Effector memory CD8-positive, alpha-beta T cell (primary cell): Measurements from ENCODE around the gene GSAP.
"Not testable (repeated sequence)": the region's sequence is repeated elsewhere in the genome, so short reads cannot be mapped to it uniquely, and the experiment has no call there.

ENCODE experiments used
- ATAC-seq: fragments of 150-1000 bp; cut with Tn5 transposase; replicated peaks from 2 replicates; pipeline ENCODE4 v1.10.0; 2021; ENCODE audit warnings: mild to moderate bottlenecking, moderate library complexity
- DNase-seq, 3 experiments: peaks; one replicate each; pipeline ENCODE4 v3.0.0; 2021
- H3K27ac Mint-ChIP-seq, 2 donors: one replicate each; pipeline ENCODE4 v1.8.0; 2022; ENCODE audit warnings: mild to moderate bottlenecking in 2 of 2, mixed read lengths in 2 of 2, moderate library complexity in 2 of 2
- H3K27me3 Mint-ChIP-seq, 2 donors: one replicate each; pipeline ENCODE4 v1.8.0; 2022; ENCODE audit warnings: mixed read lengths in 2 of 2
- H3K36me3 Mint-ChIP-seq: one replicate; pipeline ENCODE4 v1.8.0; 2022; ENCODE audit warnings: mild to moderate bottlenecking, moderate library complexity, mixed read lengths; ENCODE audit not compliant: insufficient read depth
- H3K4me1 Mint-ChIP-seq, 2 donors: one replicate each; pipeline ENCODE4 v1.8.0; 2022; ENCODE audit warnings: low read depth in 2 of 2, mixed read lengths in 2 of 2
- H3K4me3 Mint-ChIP-seq, 2 donors: one replicate each; pipeline ENCODE4 v1.8.0; 2022; ENCODE audit warnings: mild to moderate bottlenecking in 2 of 2, mixed read lengths in 2 of 2, moderate library complexity in 2 of 2
- H3K9me3 Mint-ChIP-seq, 2 donors: one replicate each; pipeline ENCODE4 v1.8.0; 2022; ENCODE audit warnings: mixed read lengths in 2 of 2
- total RNA-seq, 9 experiments: gene quantifications; one replicate each; lab custom pipeline; 2026; lab: John Stamatoyannopoulos, UW

Gene GSAP, protein sequence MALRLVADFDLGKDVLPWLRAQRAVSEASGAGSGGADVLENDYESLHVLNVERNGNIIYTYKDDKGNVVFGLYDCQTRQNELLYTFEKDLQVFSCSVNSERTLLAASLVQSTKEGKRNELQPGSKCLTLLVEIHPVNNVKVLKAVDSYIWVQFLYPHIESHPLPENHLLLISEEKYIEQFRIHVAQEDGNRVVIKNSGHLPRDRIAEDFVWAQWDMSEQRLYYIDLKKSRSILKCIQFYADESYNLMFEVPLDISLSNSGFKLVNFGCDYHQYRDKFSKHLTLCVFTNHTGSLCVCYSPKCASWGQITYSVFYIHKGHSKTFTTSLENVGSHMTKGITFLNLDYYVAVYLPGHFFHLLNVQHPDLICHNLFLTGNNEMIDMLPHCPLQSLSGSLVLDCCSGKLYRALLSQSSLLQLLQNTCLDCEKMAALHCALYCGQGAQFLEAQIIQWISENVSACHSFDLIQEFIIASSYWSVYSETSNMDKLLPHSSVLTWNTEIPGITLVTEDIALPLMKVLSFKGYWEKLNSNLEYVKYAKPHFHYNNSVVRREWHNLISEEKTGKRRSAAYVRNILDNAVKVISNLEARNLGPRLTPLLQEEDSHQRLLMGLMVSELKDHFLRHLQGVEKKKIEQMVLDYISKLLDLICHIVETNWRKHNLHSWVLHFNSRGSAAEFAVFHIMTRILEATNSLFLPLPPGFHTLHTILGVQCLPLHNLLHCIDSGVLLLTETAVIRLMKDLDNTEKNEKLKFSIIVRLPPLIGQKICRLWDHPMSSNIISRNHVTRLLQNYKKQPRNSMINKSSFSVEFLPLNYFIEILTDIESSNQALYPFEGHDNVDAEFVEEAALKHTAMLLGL
- total RNA-seq, result 0.91 to 52.4 (median 7.8) reads per million in 9 experiments

DNA sequence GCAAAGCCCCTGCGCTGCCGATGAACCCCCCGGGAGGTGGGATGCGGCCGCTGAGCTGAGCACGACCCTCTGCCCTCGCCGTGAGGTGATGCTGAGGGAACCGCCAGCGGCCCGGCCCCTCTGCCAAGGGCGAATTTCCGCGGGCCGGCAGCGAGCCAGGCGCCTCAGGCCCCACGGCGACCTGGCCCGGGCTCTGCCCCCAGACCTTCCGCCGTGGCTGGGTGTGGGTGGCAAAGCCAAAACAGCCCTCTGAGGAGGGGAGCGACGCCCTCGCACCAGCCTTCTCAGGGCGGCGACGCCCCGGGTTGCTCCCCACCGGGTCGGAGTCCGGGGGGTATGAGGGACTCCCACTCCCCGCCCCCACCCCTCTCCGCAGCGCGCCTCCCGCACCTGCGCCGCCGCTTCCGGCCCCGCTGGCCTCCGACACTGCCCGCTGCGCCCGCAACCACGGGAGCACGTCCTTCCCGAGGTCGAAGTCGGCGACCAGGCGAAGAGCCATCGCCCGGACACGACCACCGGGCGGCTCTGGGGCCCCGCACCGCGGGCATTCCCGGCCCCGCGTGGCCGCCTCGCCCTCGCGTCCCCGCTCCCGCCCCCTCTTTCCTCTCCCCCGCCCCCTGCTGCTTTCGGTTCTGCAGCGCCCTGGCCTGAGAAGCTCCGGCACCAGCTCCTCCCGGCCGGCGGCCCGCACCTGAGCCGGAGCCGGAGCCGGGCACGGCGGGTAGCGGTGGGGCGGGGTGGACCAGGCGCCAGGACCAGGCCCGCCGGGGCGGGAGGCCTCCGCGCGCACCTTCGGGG is at the start of gene GSAP:
Gene GSAP (minus strand): TSS at position 527 of the 798 bp plus-strand sequence. CDS start 28 bp downstream, at position 499.
- Mint-ChIP-seq H3K27me3 (no peaks in the 10 kb centered on the region), H3K4me1 (peaks cover 10 to 50% of the 10 kb centered on the region in 2 donors), H3K4me3 (peak within 1 kb of the TSS; percentile 74 to 81), H3K27ac (peak within 1 kb of the TSS; percentile 80 to 90), H3K36me3 (peaks cover 3% of the 10 kb centered on the region), H3K9me3 (no peaks in the 10 kb centered on the region)
- DNase-seq (peak; percentile 26 to 40 (median 37)), ATAC-seq (peak; percentile 70)

DNA sequence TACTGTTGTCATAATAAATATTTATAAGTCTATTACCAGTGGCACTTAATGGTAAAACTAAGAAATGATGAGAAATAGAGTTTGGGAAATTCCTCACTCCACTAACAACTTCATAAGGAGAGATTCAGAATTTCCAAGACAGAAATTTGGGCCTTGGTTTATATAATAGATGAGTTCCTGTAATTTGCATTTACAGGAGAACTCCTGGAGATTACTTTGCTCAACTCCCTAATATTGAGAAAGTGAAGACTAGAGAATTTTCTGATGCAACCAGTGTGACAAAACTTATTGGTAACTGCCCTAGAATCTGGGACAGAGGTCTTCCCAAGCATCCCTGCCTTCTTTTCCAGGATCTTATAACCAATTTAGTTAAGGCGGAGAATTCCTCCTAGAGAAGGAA is 49.1 kb upstream of the GSAP start:
- H3K4me3 Mint-ChIP-seq, result no peak overlapping the region
- H3K36me3 Mint-ChIP-seq, result no peaks in the 10 kb centered on the region
- no peak for ATAC-seq
- no peak overlapping the region for H3K27ac Mint-ChIP-seq
- no peak for DNase-seq
- H3K9me3 Mint-ChIP-seq, result no peaks in the 10 kb centered on the region
- no peaks in the 10 kb centered on the region for H3K4me1 Mint-ChIP-seq
- no peaks in the 10 kb centered on the region for H3K27me3 Mint-ChIP-seq

DNA sequence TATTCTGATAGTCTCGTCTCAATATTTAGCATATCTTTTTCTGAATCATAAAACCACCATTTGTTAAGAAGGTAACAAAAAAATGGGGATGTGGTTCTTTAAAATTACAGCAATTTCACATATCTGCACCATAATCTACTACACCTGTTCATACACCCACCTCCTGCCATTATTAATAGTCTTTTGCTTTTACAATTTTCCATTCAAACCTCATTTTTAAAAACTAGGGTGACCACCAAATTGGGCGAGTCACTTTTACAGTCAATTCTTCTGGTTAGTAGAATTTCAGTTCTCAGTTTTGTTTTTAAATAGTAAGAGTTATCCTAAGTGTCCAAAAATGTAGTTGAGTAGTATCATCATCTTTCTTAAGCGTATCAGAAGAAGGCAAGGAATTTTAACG is 48.4 kb upstream of the GSAP start:
- no peak overlapping the region for H3K27ac Mint-ChIP-seq
- H3K36me3 Mint-ChIP-seq, result no peaks in the 10 kb centered on the region
- H3K27me3 Mint-ChIP-seq, result no peaks in the 10 kb centered on the region
- H3K9me3 Mint-ChIP-seq, result no peaks in the 10 kb centered on the region
- no peaks in the 10 kb centered on the region for H3K4me1 Mint-ChIP-seq
- DNase-seq (no peak), ATAC-seq (no peak)
- H3K4me3 Mint-ChIP-seq, result no peak overlapping the region

DNA sequence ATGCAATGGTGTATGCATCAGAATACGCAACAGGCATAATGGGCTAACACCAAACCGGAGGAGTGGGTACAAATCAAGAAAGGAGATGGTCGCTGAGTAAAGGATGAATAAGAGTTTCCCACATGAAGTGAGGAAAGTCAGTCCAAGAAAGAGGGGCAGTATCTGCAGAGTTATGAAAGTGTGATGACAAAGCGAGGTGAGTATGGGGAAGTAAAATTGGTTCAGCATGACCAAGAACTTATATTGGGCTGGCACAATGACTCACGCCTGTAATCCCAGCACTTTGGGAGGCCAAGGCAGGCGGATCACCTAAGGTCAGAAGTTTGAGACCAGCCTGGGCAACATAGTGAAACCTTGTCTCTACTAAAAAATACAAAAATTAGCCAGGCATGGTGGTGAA is 47.5 kb upstream of the GSAP start:
- not testable (repeated sequence) for H3K27ac Mint-ChIP-seq, DNase-seq

DNA sequence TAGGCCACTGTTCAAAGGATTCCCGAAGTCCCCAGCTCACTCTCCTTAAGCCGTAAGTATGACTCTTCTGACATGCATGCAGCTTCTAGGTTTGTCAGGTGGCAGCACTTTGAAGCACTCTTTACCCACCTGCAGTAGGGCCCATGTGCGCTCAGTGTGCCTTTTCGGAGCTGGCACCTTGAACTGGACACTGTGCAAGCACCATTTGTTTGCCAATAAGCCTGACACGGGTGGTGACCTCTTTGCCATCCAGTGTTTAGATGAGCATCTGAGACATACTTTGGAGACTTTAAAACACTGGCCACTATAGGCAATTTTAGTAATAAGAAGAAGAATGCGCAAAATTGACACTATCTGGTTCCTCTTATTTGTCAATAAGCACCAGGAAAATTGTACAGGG is 45.7 kb upstream of the GSAP start:
- no peak for DNase-seq
- Mint-ChIP-seq H3K4me1 (no peaks in the 10 kb centered on the region), H3K4me3 (no peak overlapping the region), H3K27ac (peak overlapping the region in 1 of 2 donors; percentile 73), H3K27me3 (no peaks in the 10 kb centered on the region), H3K9me3 (no peaks in the 10 kb centered on the region), H3K36me3 (no peaks in the 10 kb centered on the region)
- no peak for ATAC-seq

More for the DNA sequence above, 47.5 kb upstream of the GSAP start:
- H3K27me3 Mint-ChIP-seq, ATAC-seq, H3K9me3 Mint-ChIP-seq, H3K4me3 Mint-ChIP-seq, H3K4me1 Mint-ChIP-seq, H3K36me3 Mint-ChIP-seq: not testable (repeated sequence)

DNA sequence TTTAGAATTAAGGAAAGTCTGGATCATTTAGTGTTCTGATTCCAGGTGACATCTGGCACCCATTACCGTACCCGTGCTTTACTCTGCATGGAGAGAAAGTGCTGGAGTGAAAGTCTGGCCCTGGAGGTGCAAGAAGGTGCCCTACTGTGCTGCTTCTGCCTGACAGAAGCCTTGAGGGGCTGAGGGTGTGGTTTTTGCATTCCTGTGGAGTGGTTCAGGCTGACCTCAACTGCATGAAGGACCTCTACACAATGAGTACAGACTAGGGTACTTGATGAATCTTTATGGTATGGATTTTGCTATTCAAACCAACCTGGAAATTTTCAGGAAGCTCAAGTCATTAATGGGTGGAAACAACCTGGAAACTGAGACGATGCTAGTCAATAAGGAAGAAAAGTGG is 45.1 kb upstream of the GSAP start:
- no peak overlapping the region for H3K27ac Mint-ChIP-seq
- no peaks in the 10 kb centered on the region for H3K36me3 Mint-ChIP-seq
- no peaks in the 10 kb centered on the region for H3K4me1 Mint-ChIP-seq
- H3K9me3 Mint-ChIP-seq, result no peaks in the 10 kb centered on the region
- DNase-seq (no peak), ATAC-seq (no peak)
- H3K27me3 Mint-ChIP-seq, result no peaks in the 10 kb centered on the region
- no peak overlapping the region for H3K4me3 Mint-ChIP-seq

DNA sequence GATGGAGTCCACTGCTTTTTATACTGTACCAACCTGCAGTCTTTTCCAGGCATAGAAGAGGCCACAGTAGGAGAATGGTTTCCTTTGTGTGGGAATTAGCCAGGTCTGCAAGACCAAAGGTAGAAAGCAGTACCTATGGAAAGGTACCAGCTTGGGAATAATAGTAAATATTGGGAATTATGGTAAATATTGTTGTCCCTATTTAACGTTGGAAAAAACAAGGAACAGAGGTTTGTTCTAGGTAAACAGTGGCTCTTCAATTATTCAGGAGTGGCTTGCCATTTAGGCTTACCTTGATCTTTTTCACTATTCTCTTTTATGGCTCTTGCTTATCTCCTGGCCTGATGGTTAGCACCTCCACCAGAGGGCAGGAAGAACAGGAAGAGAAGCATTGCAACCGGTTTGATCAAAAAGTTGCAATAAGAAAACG is 43.9 kb upstream of the GSAP start:
- H3K27ac Mint-ChIP-seq, result no peak overlapping the region
- H3K4me1 Mint-ChIP-seq, result no peaks in the 10 kb centered on the region
- no peaks in the 10 kb centered on the region for H3K27me3 Mint-ChIP-seq
- no peak overlapping the region for H3K4me3 Mint-ChIP-seq
- ATAC-seq, result no peak
- no peaks in the 10 kb centered on the region for H3K36me3 Mint-ChIP-seq
- no peaks in the 10 kb centered on the region for H3K9me3 Mint-ChIP-seq
- no peak for DNase-seq

DNA sequence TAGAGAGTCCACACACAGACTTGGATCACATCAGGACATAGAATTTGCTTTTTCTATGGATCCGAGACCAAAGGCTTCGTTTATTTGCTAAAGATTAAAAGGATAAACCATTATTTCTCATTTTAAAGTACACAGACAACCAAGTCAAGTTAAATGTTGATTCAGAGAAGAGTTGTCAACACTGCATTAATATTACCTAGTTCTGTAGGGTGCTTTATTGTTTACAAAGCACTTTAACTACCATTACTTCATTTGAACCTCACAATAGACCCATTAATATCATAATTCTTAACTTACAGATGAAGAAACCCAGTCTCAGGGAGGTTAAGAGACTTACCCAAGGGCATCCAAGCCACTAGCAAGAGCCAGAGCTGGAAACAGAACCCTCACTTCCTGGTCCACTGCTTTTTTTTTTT is 43.2 kb upstream of the GSAP start:
- Mint-ChIP-seq H3K4me1 (no peaks in the 10 kb centered on the region), H3K27me3 (no peaks in the 10 kb centered on the region), H3K27ac (no peak overlapping the region), H3K9me3 (no peaks in the 10 kb centered on the region), H3K36me3 (no peaks in the 10 kb centered on the region), H3K4me3 (no peak overlapping the region)
- DNase-seq (no peak), ATAC-seq (no peak)

DNA sequence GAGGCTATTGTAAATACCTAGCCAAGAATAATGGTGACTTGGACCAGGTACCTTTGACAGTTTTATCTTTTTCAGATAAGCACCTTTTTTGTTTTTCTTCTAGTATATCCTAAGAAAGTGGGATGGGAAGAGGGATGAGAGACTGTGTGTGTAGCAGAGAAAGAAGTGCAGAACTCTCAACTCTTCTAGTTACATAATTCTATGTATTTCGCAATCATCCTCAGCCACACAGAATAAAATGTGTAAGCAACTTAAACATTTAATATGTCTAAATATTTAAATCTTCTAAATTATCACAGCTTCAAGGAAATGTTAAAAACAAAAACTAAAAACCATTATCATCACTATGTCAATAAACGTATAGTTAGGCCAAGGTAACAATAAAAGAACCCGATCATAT is 42.6 kb upstream of the GSAP start:
- ATAC-seq, result no peak
- H3K4me1 Mint-ChIP-seq, result no peaks in the 10 kb centered on the region
- DNase-seq, result no peak
- no peak overlapping the region for H3K4me3 Mint-ChIP-seq
- no peaks in the 10 kb centered on the region for H3K27me3 Mint-ChIP-seq
- H3K36me3 Mint-ChIP-seq, result no peaks in the 10 kb centered on the region
- no peaks in the 10 kb centered on the region for H3K9me3 Mint-ChIP-seq
- peak overlapping the region in 1 of 2 donors; percentile 56 for H3K27ac Mint-ChIP-seq

DNA sequence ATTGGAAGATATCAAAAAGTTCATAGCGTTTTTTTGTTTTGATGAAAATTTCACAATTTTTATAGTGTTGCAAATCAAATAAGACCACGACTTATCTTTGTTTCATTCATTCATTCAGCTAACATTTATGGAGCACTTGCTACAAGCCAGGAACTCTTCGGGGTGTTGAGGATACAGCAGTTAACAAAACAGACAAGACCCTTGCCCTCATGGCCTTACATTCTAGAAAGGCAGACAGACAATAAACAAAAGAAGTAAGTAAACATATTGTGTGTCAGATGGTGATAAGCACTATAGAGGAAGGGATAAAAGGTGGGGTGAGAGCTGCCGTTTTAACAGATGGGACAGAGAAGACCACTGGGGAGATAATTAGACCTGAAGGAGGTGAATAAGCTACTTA is 41.6 kb upstream of the GSAP start:
- no peak overlapping the region for H3K4me3 Mint-ChIP-seq
- H3K27me3 Mint-ChIP-seq, result no peaks in the 10 kb centered on the region
- no peak overlapping the region for H3K27ac Mint-ChIP-seq
- H3K9me3 Mint-ChIP-seq, result no peaks in the 10 kb centered on the region
- no peak for DNase-seq
- no peaks in the 10 kb centered on the region for H3K36me3 Mint-ChIP-seq
- no peaks in the 10 kb centered on the region for H3K4me1 Mint-ChIP-seq
- ATAC-seq, result no peak

DNA sequence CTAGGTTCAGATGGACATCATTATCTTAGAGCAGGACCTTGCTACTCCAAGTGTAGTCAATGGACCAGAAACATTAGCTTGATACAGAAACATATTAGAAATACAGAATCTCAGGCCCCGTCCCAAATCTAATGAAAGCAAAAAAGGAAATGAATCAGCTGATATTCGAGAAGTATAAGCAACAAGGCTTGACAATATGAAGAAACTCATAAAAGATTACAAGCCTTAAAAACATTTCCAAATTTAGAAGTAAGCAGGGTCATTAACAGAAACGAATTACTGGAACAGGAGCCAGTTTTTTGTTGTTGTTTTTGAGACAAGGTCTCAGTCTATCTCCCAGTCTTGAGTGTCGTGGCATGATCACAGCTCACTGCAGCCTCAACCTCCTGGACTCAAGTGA is 40.5 kb upstream of the GSAP start:
- no peaks in the 10 kb centered on the region for H3K36me3 Mint-ChIP-seq
- H3K27me3 Mint-ChIP-seq, result no peaks in the 10 kb centered on the region
- peaks cover 0 to 1% of the 10 kb centered on the region in 2 donors for H3K4me1 Mint-ChIP-seq
- no peak overlapping the region for H3K4me3 Mint-ChIP-seq
- no peak overlapping the region for H3K27ac Mint-ChIP-seq
- DNase-seq (no peak), ATAC-seq (no peak)
- H3K9me3 Mint-ChIP-seq, result no peaks in the 10 kb centered on the region

DNA sequence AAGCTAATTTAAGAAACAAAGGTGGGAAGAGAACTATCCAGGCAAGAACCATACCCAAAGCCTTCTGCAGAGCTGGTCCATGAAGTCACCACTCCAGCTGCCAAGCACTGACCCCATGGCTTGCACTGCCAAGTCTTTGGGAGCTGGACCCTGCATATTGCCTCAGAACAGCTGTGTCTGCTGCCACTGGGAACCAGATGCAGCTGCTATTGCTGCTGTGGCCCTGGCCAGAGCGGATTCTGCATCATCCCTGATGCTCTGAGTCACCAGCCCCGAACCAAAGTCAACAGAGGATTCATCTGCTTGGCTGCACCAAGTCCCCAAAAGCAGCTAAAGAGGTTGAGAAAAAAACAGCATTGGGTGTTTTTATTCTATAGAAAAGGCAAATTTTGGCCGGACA is 39.2 kb upstream of the GSAP start:
- ATAC-seq, result no peak
- Mint-ChIP-seq H3K27ac (no peak overlapping the region), H3K27me3 (no peaks in the 10 kb centered on the region), H3K4me3 (no peak overlapping the region), H3K36me3 (no peaks in the 10 kb centered on the region), H3K9me3 (no peaks in the 10 kb centered on the region), H3K4me1 (peaks cover 0 to 3% of the 10 kb centered on the region in 2 donors)
- no peak for DNase-seq

DNA sequence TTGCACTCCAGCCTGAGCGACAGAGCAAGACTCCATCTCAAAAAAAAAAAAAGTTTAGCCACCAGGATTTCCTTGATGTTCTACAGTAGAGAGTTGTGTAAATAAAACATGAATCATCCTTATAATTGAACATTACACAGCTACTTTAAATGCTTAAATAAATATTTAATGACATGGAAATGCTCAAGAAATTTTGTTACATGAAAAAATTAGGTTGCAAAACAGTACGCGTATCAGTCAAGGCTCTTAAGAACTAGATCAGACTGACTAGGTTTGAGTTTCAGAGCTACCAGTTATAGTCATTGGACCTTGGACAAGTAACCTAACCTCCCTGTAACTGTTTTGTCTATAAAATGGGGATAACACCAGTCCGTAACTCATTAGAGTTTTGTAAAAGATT is 38.7 kb upstream of the GSAP start:
- H3K9me3 Mint-ChIP-seq, result no peaks in the 10 kb centered on the region
- no peaks in the 10 kb centered on the region for H3K36me3 Mint-ChIP-seq
- H3K4me3 Mint-ChIP-seq, result no peak overlapping the region
- DNase-seq (no peak), ATAC-seq (no peak)
- no peaks in the 10 kb centered on the region for H3K27me3 Mint-ChIP-seq
- H3K27ac Mint-ChIP-seq, result no peak overlapping the region
- H3K4me1 Mint-ChIP-seq, result peaks cover 0 to 3% of the 10 kb centered on the region in 2 donors
